Hepatocyte (in vitro differentiated cells): Measurements from ENCODE around the gene ZC3H11A. TPM values are rescaled to one million over a fixed set of nuclear protein-coding genes. Genes with fewer than 3 reads are reported as not detected.

Source experiments
- DNase-seq: peaks from one replicate; pipeline ENCODE4 v3.0.0-alpha.2; 2016; ENCODE audit warnings: low spot score
- H2AFZ ChIP-seq: fragments of 200-600 bp; sonication (generic); 2 replicates; pipeline ENCODE4 v1.6.0; 2016; ENCODE audit warnings: antibody characterized with exemption, mild to moderate bottlenecking
- H3K27ac ChIP-seq: fragments of 200-600 bp; sonication (generic); 2 replicates; pipeline ENCODE4 v1.5.1; 2016; ENCODE audit warnings: mild to moderate bottlenecking
- H3K27me3 ChIP-seq: fragments of 200-600 bp; sonication (generic); 2 replicates; pipeline ENCODE4 v1.6.1; 2016
- H3K36me3 ChIP-seq: fragments of 200-600 bp; sonication (generic); replicated peaks from 2 replicates; pipeline ENCODE4 v1.5.1; 2016; ENCODE audit warnings: low read depth; ENCODE audit not compliant: insufficient read depth
- H3K4me1 ChIP-seq: fragments of 200-600 bp; sonication (generic); 2 replicates; pipeline ENCODE4 v1.5.1; 2016; ENCODE audit warnings: mild to moderate bottlenecking, moderate library complexity; ENCODE audit not compliant: insufficient read depth
- H3K4me2 ChIP-seq: fragments of 200-600 bp; sonication (generic); 2 replicates; pipeline ENCODE4 v1.6.0; 2016
- H3K4me3 ChIP-seq: fragments of 200-600 bp; sonication (generic); 2 replicates; pipeline ENCODE4 v1.5.1; 2016; ENCODE audit warnings: mild to moderate bottlenecking
- H3K79me2 ChIP-seq: fragments of 200-600 bp; sonication (generic); 2 replicates; pipeline ENCODE4 v1.6.0; 2017; ENCODE audit warnings: mild to moderate bottlenecking
- H3K9me2 ChIP-seq: fragments of 200-600 bp; sonication (generic); replicated peaks from 2 replicates; pipeline ENCODE4 v1.6.0; 2017; ENCODE audit warnings: mild to moderate bottlenecking; ENCODE audit not compliant: insufficient read depth
- H3K9me3 ChIP-seq: fragments of 200-600 bp; sonication (generic); 2 replicates; pipeline ENCODE4 v1.5.1; 2016; ENCODE audit warnings: low read depth, mild to moderate bottlenecking
- H4K20me1 ChIP-seq: fragments of 200-600 bp; sonication (generic); 2 replicates; pipeline ENCODE4 v1.6.0; 2016; ENCODE audit warnings: mild to moderate bottlenecking; ENCODE audit not compliant: insufficient read depth, poor library complexity, severe bottlenecking
- CTCF ChIP-seq: fragments of 200-600 bp; sonication (generic); IDR thresholded peaks from 2 replicates; pipeline ENCODE4 v1.5.1; 2016; ENCODE audit warnings: antibody characterized with exemption, mild to moderate bottlenecking; ENCODE audit not compliant: poor library complexity
- EZH2 ChIP-seq: fragments of 200-600 bp; sonication (generic); IDR thresholded peaks from 2 replicates; pipeline ENCODE4 v1.6.1; 2016; ENCODE audit warnings: antibody characterized with exemption, mild to moderate bottlenecking, borderline replicate concordance
- EZH2phosphoT487 ChIP-seq: fragments of 200-600 bp; sonication (generic); IDR thresholded peaks from one replicate; pipeline ENCODE4 v1.6.1; 2018; ENCODE audit warnings: antibody characterized with exemption, mild to moderate bottlenecking, low read depth, moderate library complexity; ENCODE audit not compliant: unreplicated experiment, severe bottlenecking
- WGBS: methylation state at CpG from one replicate; pipeline ENCODE4 v1.1.6; 2016; ENCODE audit warnings: low lambda C conversion rate; ENCODE audit errors: missing lambda C conversion rate; 5-methylcytosine and 5-hydroxymethylcytosine counted together
- polyA plus RNA-seq: library from polyadenylated mRNA; unstranded; fragments of >200 nt; fragmentation: Nextera tagmentation; extraction: Ambion mirVana; gene quantifications from 2 replicates; pipeline ENCODE4 v1.2.1, GENCODE V29; 2016
- total RNA-seq: library from RNA; depleted of rRNA; stranded (reverse); fragments of >200 nt; gene quantifications from 2 replicates; pipeline ENCODE4 v1.2.3, GENCODE V29; 2014

ZC3H11A gene
- total and polyA plus RNA-seq, 2 experiments from 2014 or later, result 34.9 to 120 TPM

GRCh38 chr1:203835476-203835875 lies 40.1 kb downstream of the ZC3H11A start:
- Histone ChIP-seq H3K27me3 (no peaks in the 10 kb centered on the region), H3K79me2 (peaks cover 48% of the 10 kb centered on the region), H3K9me2 (no peaks in the 10 kb centered on the region), H3K4me2 (no peak overlapping the region), H4K20me1 (peaks cover 5% of the 10 kb centered on the region), H3K4me3 (no peak overlapping the region), H3K4me1 (no peaks in the 10 kb centered on the region), H2AFZ (no peak overlapping the region), H3K9me3 (no peaks in the 10 kb centered on the region), H3K36me3 (peaks cover 9% of the 10 kb centered on the region), H3K27ac (no peak overlapping the region)
- DNase-seq, result no peak
- WGBS, result 100% methylated on average over 3 of the region's 3 CpGs
- no peak for TF ChIP-seq EZH2
- no peak for TF ChIP-seq EZH2phosphoT487
- peak; percentile 9 for TF ChIP-seq CTCF

GRCh38 chr1:203839081-203839480 lies 43.7 kb downstream of the ZC3H11A start:
- Histone ChIP-seq H2AFZ (no peak overlapping the region), H3K79me2 (peaks cover 33% of the 10 kb centered on the region), H3K9me3 (no peaks in the 10 kb centered on the region), H3K27ac (no peak overlapping the region), H3K27me3 (no peaks in the 10 kb centered on the region), H4K20me1 (peaks cover 5% of the 10 kb centered on the region), H3K4me1 (no peaks in the 10 kb centered on the region), H3K36me3 (peaks cover 9% of the 10 kb centered on the region), H3K9me2 (no peaks in the 10 kb centered on the region), H3K4me3 (no peak overlapping the region), H3K4me2 (no peak overlapping the region)
- TF ChIP-seq EZH2phosphoT487 (no peak), CTCF (no peak), EZH2 (no peak)
- 81% methylated on average over 5 of the region's 5 CpGs for WGBS
- no peak for DNase-seq

- 99% methylated on average over 4 of the region's 4 CpGs for WGBS
- no peak overlapping the region for H2AFZ ChIP-seq
- peaks cover 9% of the 10 kb centered on the region for H3K36me3 ChIP-seq
- no peaks in the 10 kb centered on the region for H3K9me2 ChIP-seq
- TF ChIP-seq EZH2phosphoT487 (no peak), EZH2 (no peak), CTCF (no peak)
- H4K20me1 ChIP-seq, result peaks cover 11% of the 10 kb centered on the region
- DNase-seq, result no peak
- peaks cover 35% of the 10 kb centered on the region for H3K79me2 ChIP-seq
- no peaks in the 10 kb centered on the region for H3K27me3 ChIP-seq
- no peak overlapping the region for H3K4me3 ChIP-seq
- no peaks in the 10 kb centered on the region for H3K4me1 ChIP-seq
- no peak overlapping the region for H3K4me2 ChIP-seq
- no peak overlapping the region for H3K27ac ChIP-seq
- H3K9me3 ChIP-seq, result no peaks in the 10 kb centered on the region
Measured at GRCh38 chr1:203840208-203840808, 44.9 kb downstream of the ZC3H11A start.

GRCh38 chr1:203842559-203842876 lies 47.1 kb downstream of the ZC3H11A start:
- peaks cover 6% of the 10 kb centered on the region for H4K20me1 ChIP-seq

More at GRCh38 chr1:203842559-203842876, 47.1 kb downstream of the ZC3H11A start:
- peaks cover 9% of the 10 kb centered on the region for H3K36me3 ChIP-seq
- no peaks in the 10 kb centered on the region for H3K27me3 ChIP-seq
- H3K9me2 ChIP-seq, result no peaks in the 10 kb centered on the region
- no peak overlapping the region for H3K4me2 ChIP-seq
- TF ChIP-seq CTCF (no peak), EZH2 (no peak), EZH2phosphoT487 (no peak)
- H3K9me3 ChIP-seq, result no peaks in the 10 kb centered on the region
- 97% methylated on average over 2 of the region's 2 CpGs for WGBS
- H3K79me2 ChIP-seq, result peaks cover 31% of the 10 kb centered on the region
- no peak overlapping the region for H2AFZ ChIP-seq
- DNase-seq, result no peak
- H3K27ac ChIP-seq, result no peak overlapping the region
- H3K4me1 ChIP-seq, result no peaks in the 10 kb centered on the region
- no peak overlapping the region for H3K4me3 ChIP-seq
